ENCODE measurements around the gene CYFIP1.

GRCh38 chr15:22955544-22956119 is 24.5 kb downstream of the CYFIP1 start:
- TF ChIP-seq, protein P1, sequence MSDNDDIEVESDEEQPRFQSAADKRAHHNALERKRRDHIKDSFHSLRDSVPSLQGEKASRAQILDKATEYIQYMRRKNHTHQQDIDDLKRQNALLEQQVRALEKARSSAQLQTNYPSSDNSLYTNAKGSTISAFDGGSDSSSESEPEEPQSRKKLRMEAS (IDR thresholded peaks at IDR 0.05): no peak
- TF ChIP-seq, protein P2, sequence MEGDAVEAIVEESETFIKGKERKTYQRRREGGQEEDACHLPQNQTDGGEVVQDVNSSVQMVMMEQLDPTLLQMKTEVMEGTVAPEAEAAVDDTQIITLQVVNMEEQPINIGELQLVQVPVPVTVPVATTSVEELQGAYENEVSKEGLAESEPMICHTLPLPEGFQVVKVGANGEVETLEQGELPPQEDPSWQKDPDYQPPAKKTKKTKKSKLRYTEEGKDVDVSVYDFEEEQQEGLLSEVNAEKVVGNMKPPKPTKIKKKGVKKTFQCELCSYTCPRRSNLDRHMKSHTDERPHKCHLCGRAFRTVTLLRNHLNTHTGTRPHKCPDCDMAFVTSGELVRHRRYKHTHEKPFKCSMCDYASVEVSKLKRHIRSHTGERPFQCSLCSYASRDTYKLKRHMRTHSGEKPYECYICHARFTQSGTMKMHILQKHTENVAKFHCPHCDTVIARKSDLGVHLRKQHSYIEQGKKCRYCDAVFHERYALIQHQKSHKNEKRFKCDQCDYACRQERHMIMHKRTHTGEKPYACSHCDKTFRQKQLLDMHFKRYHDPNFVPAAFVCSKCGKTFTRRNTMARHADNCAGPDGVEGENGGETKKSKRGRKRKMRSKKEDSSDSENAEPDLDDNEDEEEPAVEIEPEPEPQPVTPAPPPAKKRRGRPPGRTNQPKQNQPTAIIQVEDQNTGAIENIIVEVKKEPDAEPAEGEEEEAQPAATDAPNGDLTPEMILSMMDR (IDR thresholded peaks at IDR 0.05 in 2 of 3, conservative IDR thresholded peaks at IDR 0.05 in 1 of 3; ENCODE audit: borderline replicate concordance in 1 of 3, insufficient read depth in 1 of 3, low read depth in 2 of 3, low read length in 2 of 3): no peak
- TF ChIP-seq POLR2AphosphoS5 (IDR thresholded peaks at IDR 0.05; ENCODE audit: low read depth, low read length): no peak

Measured in HCT116 (cell line).